H9 (cell line): Measurements from ENCODE around the gene GATA5. TPM values are rescaled to one million over a fixed set of nuclear protein-coding genes. Genes with fewer than 3 reads are reported as not detected.

ENCODE experiments used
- DNase-seq: peaks from one replicate; pipeline ENCODE4 v3.0.0-alpha.2; 2017
- H2AFZ ChIP-seq: one replicate; pipeline ENCODE4 v1.6.1; 2013; ENCODE audit warnings: mild to moderate bottlenecking, low read length, control low read depth, moderate library complexity
- H2AK5ac ChIP-seq: 2 replicates; pipeline ENCODE4 v1.6.1; 2013; ENCODE audit warnings: low read length, control low read depth, mixed read lengths; ENCODE audit not compliant: insufficient read length
- H2BK120ac ChIP-seq: one replicate; pipeline ENCODE4 v1.6.1; 2013; ENCODE audit warnings: low read depth, mild to moderate bottlenecking, low read length, control low read depth, inconsistent platforms; ENCODE audit not compliant: poor library complexity, severe bottlenecking
- H2BK12ac ChIP-seq: 2 replicates; pipeline ENCODE4 v1.6.1; 2013; ENCODE audit warnings: low read length, control low read depth, mixed read lengths, low read depth; ENCODE audit not compliant: insufficient read length
- H2BK15ac ChIP-seq: 2 replicates; pipeline ENCODE4 v1.6.1; 2013; ENCODE audit warnings: low read depth, low read length, control low read depth
- H2BK20ac ChIP-seq: one replicate; pipeline ENCODE4 v1.6.1; 2013; ENCODE audit warnings: low read depth, mild to moderate bottlenecking, low read length, control low read depth, inconsistent platforms; ENCODE audit not compliant: poor library complexity, severe bottlenecking
- H2BK5ac ChIP-seq: 2 replicates; pipeline ENCODE4 v1.6.1; 2013; ENCODE audit warnings: low read length, control low read depth, mixed read lengths; ENCODE audit not compliant: insufficient read length
- H3K14ac ChIP-seq: 2 replicates; pipeline ENCODE4 v1.6.1; 2013; ENCODE audit warnings: low read length, control low read depth; ENCODE audit not compliant: insufficient read depth
- H3K18ac ChIP-seq: 2 replicates; pipeline ENCODE4 v1.6.1; 2013; ENCODE audit warnings: low read depth, mild to moderate bottlenecking, mixed read lengths, low read length, control low read depth; ENCODE audit not compliant: insufficient read length
- H3K23ac ChIP-seq: 2 replicates; pipeline ENCODE4 v1.6.1; 2013; ENCODE audit warnings: low read length, control low read depth, mixed read lengths, low read depth; ENCODE audit not compliant: insufficient read length
- H3K23me2 ChIP-seq: 2 replicates; pipeline ENCODE4 v1.6.1; 2013; ENCODE audit warnings: low read depth, mild to moderate bottlenecking, mixed read lengths, low read length, control low read depth; ENCODE audit not compliant: insufficient read length, poor library complexity, severe bottlenecking
- H3K27ac ChIP-seq: 2 replicates; pipeline ENCODE4 v1.5.1; 2013; ENCODE audit warnings: low read length, control low read depth, mixed read lengths, low read depth; ENCODE audit not compliant: insufficient read length
- H3K27me3 ChIP-seq: 2 replicates; pipeline ENCODE4 v1.6.1; 2013; ENCODE audit warnings: low read length, control low read depth, inconsistent platforms; ENCODE audit not compliant: insufficient read depth
- H3K4ac ChIP-seq: 2 replicates; pipeline ENCODE4 v1.6.1; 2013; ENCODE audit warnings: low read depth, mild to moderate bottlenecking, control low read depth, inconsistent platforms, low read length, moderate library complexity
- H3K4me1 ChIP-seq: 2 replicates; pipeline ENCODE4 v1.6.1; 2013; ENCODE audit warnings: low read length, control low read depth, inconsistent platforms; ENCODE audit not compliant: insufficient read depth
- H3K4me2 ChIP-seq: 2 replicates; pipeline ENCODE4 v1.6.1; 2013; ENCODE audit warnings: low read length, control low read depth, mixed read lengths; ENCODE audit not compliant: insufficient read length, insufficient read depth
- H3K56ac ChIP-seq: 2 replicates; pipeline ENCODE4 v1.6.1; 2013; ENCODE audit warnings: low read depth, mild to moderate bottlenecking, mixed read lengths, low read length, control low read depth; ENCODE audit not compliant: insufficient read length
- H3K79me1 ChIP-seq: 2 replicates; pipeline ENCODE4 v1.6.1; 2013; ENCODE audit warnings: low read depth, mild to moderate bottlenecking, moderate library complexity, low read length, control low read depth, inconsistent platforms; ENCODE audit not compliant: insufficient read depth, poor library complexity, severe bottlenecking
- H3K79me2 ChIP-seq: 2 replicates; pipeline ENCODE4 v1.6.1; 2013; ENCODE audit warnings: low read length, control low read depth, inconsistent platforms; ENCODE audit not compliant: insufficient read depth
- H3K9ac ChIP-seq: 2 replicates; pipeline ENCODE4 v1.6.1; 2013; ENCODE audit warnings: low read length, control low read depth, mixed read lengths; ENCODE audit not compliant: insufficient read length; ENCODE audit errors: extremely low read depth
- H3K9me3 ChIP-seq: one replicate; pipeline ENCODE4 v1.6.1; 2013; ENCODE audit warnings: low read depth, low read length, inconsistent platforms; ENCODE audit not compliant: control insufficient read depth
- H3T11ph ChIP-seq: one replicate; pipeline ENCODE4 v1.6.1; 2013; ENCODE audit warnings: mild to moderate bottlenecking, low read length, control low read depth, inconsistent platforms
- H4K20me1 ChIP-seq: one replicate; pipeline ENCODE4 v1.6.1; 2013; ENCODE audit not compliant: control insufficient read depth, insufficient read length, insufficient read depth
- H4K5ac ChIP-seq: 2 replicates; pipeline ENCODE4 v1.6.1; 2013; ENCODE audit warnings: low read depth, mild to moderate bottlenecking, mixed read lengths, low read length, control low read depth; ENCODE audit not compliant: insufficient read length
- H4K8ac ChIP-seq: replicated peaks from 2 replicates; pipeline ENCODE4 v1.6.1; 2013; ENCODE audit warnings: low read length, control low read depth, mixed read lengths, low read depth; ENCODE audit not compliant: insufficient read length
- H4K91ac ChIP-seq: 2 replicates; pipeline ENCODE4 v1.6.1; 2013; ENCODE audit warnings: low read depth, mild to moderate bottlenecking, moderate library complexity, mixed read lengths, low read length, control low read depth; ENCODE audit not compliant: insufficient read length
- H3K27ac Mint-ChIP-seq, 3 experiments: 2 replicates in 2 of 3; 3 replicates in 1 of 3; pipeline ENCODE4 v1.8.0; 2020 to 2021; ENCODE audit warnings: mixed read lengths in 3 of 3, mild to moderate bottlenecking in 1 of 3, moderate library complexity in 1 of 3
- H3K27me3 Mint-ChIP-seq: 2 replicates; pipeline ENCODE4 v1.8.0; 2021; ENCODE audit warnings: low read depth, mild to moderate bottlenecking, moderate library complexity, mixed read lengths
- H3K36me3 Mint-ChIP-seq, 3 experiments: 2 replicates in 2 of 3; 3 replicates in 1 of 3; pipeline ENCODE4 v1.8.0; 2020 to 2021; ENCODE audit warnings: low read depth in 3 of 3, mixed read lengths in 3 of 3; ENCODE audit not compliant: insufficient read depth in 1 of 3
- H3K4me1 Mint-ChIP-seq, 2 experiments: 2 replicates each; pipeline ENCODE4 v1.8.0; 2020; ENCODE audit warnings: mixed read lengths in 2 of 2
- H3K4me3 Mint-ChIP-seq, 2 experiments: 2 replicates in 1 of 2; 3 replicates in 1 of 2; pipeline ENCODE4 v1.8.0; 2020 to 2021; ENCODE audit warnings: mild to moderate bottlenecking in 2 of 2, mixed read lengths in 2 of 2, moderate library complexity in 1 of 2
- H3K9me3 Mint-ChIP-seq, 2 experiments: 2 replicates in 1 of 2; 3 replicates in 1 of 2; pipeline ENCODE4 v1.8.0; 2020; ENCODE audit warnings: mild to moderate bottlenecking in 2 of 2, mixed read lengths in 2 of 2, moderate library complexity in 1 of 2
- WGBS: extraction: QIAGEN DNeasy Blood & Tissue Kit; methylation state at CpG from one replicate; pipeline ENCODE4 v1.1.7; 2013; ENCODE audit warnings: missing lambda C conversion rate, low lambda C conversion rate, mixed read lengths; ENCODE audit not compliant: insufficient read length; ENCODE audit errors: extremely low coverage; 5-methylcytosine and 5-hydroxymethylcytosine counted together
- total RNA-seq: library from RNA; stranded (reverse); gene quantifications from 2 replicates; pipeline ENCODE4 v1.2.1, GENCODE V29; 2021
- TF ChIP-seq, protein P1 (sequence below): fragments of 200-600 bp; sonication (generic); conservative IDR thresholded peaks from 3 replicates; pipeline ENCODE4 v1.8.0; 2021; ENCODE audit warnings: antibody characterized with exemption, mild to moderate bottlenecking

Gene GATA5
- total RNA-seq, 1 experiment from 2014 or later = 0.24 TPM

DNA sequence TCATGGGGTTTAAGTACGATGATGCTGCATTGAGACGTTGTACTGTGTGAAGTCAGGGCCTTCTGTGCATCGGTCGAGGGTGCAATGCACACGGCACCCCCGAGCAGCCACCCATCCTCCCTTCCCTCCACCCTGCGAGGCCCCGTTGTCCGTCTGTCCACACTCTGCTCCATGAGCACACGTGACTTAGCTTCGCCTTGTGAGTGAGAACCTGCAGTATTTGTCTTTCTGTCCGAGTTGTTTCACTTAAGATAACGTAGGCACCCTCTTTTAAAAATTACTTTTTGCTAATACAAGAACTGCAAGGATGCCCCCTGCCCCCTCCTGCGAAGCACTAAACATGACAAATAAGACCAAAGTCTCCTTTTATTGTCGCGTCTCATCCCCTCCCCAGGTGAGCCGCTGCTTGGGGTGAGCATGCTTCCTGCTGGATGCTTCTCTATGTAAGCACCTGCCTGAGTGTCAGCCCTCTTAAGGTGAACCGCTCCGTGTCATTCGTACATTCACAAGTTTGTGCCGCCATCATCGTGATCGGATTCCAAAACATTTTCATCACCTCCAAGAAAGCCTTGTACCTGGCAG is 44.8 kb downstream of the GATA5 start:
- H3K27me3 ChIP-seq = no peaks in the 10 kb centered on the region
- no peak overlapping the region for H2BK5ac ChIP-seq
- no peak for DNase-seq
- H3K79me1 ChIP-seq = no peaks in the 10 kb centered on the region
- H3K9ac ChIP-seq = no peak overlapping the region
- no peak overlapping the region for H2AFZ ChIP-seq
- no peak overlapping the region for H2BK12ac ChIP-seq
- H4K8ac ChIP-seq = no peak overlapping the region
- Mint-ChIP-seq H3K27me3 (peaks cover 39% of the 10 kb centered on the region), H3K9me3 (no peaks in the 10 kb centered on the region), H3K27ac (no peak overlapping the region), H3K36me3 (no peaks in the 10 kb centered on the region), H3K4me3 (peak overlapping the region in 1 of 2 experiments; percentile 46; a peak in 1 of 5 replicates), H3K4me1 (peaks cover 21 to 47% of the 10 kb centered on the region in 2 experiments)
- TF ChIP-seq, protein P1, sequence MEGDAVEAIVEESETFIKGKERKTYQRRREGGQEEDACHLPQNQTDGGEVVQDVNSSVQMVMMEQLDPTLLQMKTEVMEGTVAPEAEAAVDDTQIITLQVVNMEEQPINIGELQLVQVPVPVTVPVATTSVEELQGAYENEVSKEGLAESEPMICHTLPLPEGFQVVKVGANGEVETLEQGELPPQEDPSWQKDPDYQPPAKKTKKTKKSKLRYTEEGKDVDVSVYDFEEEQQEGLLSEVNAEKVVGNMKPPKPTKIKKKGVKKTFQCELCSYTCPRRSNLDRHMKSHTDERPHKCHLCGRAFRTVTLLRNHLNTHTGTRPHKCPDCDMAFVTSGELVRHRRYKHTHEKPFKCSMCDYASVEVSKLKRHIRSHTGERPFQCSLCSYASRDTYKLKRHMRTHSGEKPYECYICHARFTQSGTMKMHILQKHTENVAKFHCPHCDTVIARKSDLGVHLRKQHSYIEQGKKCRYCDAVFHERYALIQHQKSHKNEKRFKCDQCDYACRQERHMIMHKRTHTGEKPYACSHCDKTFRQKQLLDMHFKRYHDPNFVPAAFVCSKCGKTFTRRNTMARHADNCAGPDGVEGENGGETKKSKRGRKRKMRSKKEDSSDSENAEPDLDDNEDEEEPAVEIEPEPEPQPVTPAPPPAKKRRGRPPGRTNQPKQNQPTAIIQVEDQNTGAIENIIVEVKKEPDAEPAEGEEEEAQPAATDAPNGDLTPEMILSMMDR = no peak
- peaks cover 3% of the 10 kb centered on the region; the same call in 1 of the 2 replicates for H3K4me1 ChIP-seq
- no peak overlapping the region for H3K4me2 ChIP-seq
- no peak overlapping the region for H3T11ph ChIP-seq
- no peak overlapping the region for H3K23ac ChIP-seq
- no peak overlapping the region for H3K14ac ChIP-seq
- no peaks in the 10 kb centered on the region for H3K79me2 ChIP-seq
- no peak overlapping the region for H2BK120ac ChIP-seq
- no peak overlapping the region for H3K4ac ChIP-seq
- H2BK15ac ChIP-seq = no peak overlapping the region
- no peaks in the 10 kb centered on the region for H3K9me3 ChIP-seq
- H3K27ac ChIP-seq = no peak overlapping the region
- H2AK5ac ChIP-seq = no peak overlapping the region
- no peak overlapping the region for H4K5ac ChIP-seq
- no peak overlapping the region for H2BK20ac ChIP-seq
- no peak overlapping the region for H4K91ac ChIP-seq
- no peak overlapping the region for H3K56ac ChIP-seq
- no peak overlapping the region for H3K18ac ChIP-seq
- no CpG with 5 or more reads among the region's 23 CpGs for WGBS
- H3K23me2 ChIP-seq = no peaks in the 10 kb centered on the region
- no peaks in the 10 kb centered on the region for H4K20me1 ChIP-seq
